ENCODE data around the gene CSGALNACT2.

The CSGALNACT2 gene

GRCh38 chr10:43202657-43203447, 64.6 kb downstream of the CSGALNACT2 start:
- FAIRE-seq, result no peak
- no peak for DNase-seq (ENCODE audit: insufficient read length, low spot score)
- TF ChIP-seq CTCF (IDR thresholded peaks at IDR 0.05; ENCODE audit: insufficient read depth, missing control alignments), result no peak

GRCh38 chr10:43203448-43204041, 65.3 kb downstream of the CSGALNACT2 start:
- FAIRE-seq (no peak), DNase-seq (ENCODE audit: insufficient read length, low spot score) (no peak)
- TF ChIP-seq CTCF (IDR thresholded peaks at IDR 0.05; ENCODE audit: insufficient read depth, missing control alignments), result no peak

GRCh38 chr10:43204042-43204942, 66.0 kb downstream of the CSGALNACT2 start:
- TF ChIP-seq CTCF (IDR thresholded peaks at IDR 0.05; ENCODE audit: insufficient read depth, missing control alignments), result no peak
- DNase-seq (ENCODE audit: insufficient read length, low spot score) (peak; percentile 10), FAIRE-seq (no peak)

GRCh38 chr10:43204943-43205671, 66.9 kb downstream of the CSGALNACT2 start:
- FAIRE-seq, result no peak
- DNase-seq (ENCODE audit: insufficient read length, low spot score), result peak; percentile 59
- peak; percentile 61 for TF ChIP-seq CTCF (IDR thresholded peaks at IDR 0.05; ENCODE audit: insufficient read depth, missing control alignments)

GRCh38 chr10:43205681-43206390, 67.6 kb downstream of the CSGALNACT2 start:
- FAIRE-seq, result no peak
- peak; percentile 4 for DNase-seq (ENCODE audit: insufficient read length, low spot score)
- no peak for TF ChIP-seq CTCF (IDR thresholded peaks at IDR 0.05; ENCODE audit: insufficient read depth, missing control alignments)

Measured in D721Med (cell line).